ENCODE results near the gene NAP1L5.
A peak's percentile ranks its signal among the peaks of the same experiment; 100 is the strongest.

The NAP1L5 gene, protein sequence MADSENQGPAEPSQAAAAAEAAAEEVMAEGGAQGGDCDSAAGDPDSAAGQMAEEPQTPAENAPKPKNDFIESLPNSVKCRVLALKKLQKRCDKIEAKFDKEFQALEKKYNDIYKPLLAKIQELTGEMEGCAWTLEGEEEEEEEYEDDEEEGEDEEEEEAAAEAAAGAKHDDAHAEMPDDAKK

DNA sequence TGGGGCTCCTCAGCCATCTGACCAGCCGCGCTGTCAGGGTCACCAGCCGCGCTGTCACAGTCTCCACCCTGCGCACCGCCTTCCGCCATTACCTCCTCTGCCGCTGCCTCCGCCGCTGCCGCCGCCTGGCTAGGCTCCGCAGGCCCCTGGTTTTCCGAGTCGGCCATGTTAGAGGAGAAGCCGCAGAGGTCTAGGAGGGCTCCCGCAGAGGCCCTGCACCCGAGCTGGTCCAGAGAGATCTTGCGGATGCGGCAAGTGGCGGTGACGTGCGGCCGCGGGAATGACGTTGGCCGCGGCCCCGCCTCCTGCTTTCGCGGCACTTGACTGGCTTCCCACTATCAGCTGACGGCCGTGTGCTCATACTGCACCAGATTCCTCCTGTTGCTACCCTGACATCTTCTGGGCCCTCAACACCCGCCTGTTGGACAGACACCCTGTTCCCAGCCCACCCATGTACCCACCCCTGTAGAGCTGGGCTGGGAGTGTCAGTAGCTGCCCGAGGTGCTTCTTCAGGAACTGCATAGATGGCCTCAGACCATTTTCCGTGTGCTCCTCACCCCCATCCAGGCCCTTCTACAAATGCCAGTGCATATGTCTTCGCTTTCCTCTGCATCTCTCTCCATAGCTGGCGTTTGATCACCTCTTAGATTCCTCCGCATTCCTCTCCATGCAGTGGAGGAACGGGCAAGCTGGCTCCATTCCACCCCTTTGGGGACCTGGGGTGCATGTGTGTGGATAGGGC, at the start of gene NAP1L5:
Gene NAP1L5, minus strand, starts transcription at position 242 of the 742 bp plus-strand sequence. Its CDS starts 75 bp downstream, at position 167.
- DNase-seq = peak; percentile 60 to 76

DNA sequence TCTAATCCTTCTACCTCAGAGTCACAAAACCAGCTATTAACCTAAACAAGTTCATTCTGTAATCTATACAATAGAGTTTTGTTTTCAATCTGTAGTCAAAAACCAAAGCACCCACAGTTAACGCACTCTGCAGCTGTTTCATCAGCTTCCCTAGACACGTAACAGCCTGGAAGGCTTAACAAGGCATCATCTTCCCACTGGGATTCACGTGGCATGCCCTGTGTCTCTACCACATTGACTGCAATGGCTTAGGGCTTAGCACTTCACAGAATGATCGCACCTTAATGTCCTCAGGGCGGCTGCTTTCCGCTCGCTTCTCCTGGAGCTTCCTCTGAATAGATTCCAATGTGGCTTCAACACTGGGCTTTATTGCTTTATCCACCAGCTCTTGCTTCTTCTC, 49.7 kb upstream of the NAP1L5 start:
- no peak for DNase-seq

DNA sequence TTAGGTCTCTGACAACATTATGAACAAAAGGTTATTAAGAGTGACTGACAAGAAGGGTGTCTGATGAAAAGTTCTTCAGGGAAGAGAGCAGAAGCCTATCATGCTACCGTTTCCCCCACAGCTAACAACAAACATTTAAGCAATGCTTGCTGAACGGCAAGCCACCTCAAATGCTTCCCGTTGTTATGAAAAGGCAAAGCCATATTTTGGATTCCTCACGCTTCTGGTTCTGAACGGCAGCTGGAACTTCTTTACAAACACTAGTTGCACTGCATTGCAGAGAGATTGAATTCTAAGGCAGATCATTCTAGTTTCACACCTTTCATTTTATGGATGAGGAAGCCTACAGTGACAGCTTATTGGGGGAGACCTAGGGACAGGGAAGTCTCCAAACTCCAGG, 48.6 kb upstream of the NAP1L5 start:
- DNase-seq = no peak

DNA sequence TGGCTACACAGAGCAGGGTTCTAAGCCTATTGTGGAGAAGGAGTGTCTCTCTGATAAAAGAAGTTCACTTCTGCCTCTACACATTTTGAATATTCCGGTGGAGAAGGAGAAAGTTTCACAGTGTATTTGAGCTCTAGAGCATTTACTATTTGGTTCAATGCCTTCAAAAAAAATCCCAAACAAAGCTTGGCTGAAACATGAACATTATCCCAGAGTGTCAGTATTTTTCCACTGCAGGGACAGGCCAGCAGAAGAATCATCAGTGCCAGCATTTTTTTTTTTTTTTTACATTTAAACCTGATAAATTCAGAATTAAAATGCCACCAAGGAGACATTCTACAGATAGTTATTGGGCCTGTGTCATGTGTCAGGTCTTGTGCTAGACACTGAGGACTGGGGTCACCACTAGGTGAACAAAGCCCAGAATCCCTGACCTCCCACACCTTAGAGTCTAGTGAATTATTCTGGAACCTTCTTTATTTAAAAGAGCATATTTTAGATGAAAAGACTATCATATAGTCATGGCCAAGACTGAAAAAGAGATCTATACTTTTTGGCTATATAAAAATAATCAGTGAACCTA, 48.0 kb upstream of the NAP1L5 start:
- DNase-seq = no peak

DNA sequence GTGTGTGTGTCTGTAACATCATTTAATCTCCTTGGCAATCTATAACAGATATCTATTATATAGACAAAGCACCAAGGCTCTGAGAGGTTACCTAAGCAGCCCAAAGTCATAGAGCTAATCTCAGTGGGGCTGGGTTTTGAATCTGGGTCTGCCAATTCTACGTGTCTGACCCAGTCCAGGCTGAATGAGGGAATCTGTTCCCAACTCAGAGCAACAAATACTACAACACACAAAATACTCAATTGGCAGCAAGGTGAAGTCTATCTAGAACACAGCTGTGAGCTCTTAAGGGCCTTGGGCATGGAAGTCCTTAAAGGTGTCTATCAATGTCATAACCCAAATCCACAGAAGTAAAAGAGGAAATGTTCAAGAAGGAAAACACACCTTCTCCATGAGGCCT, 47.5 kb upstream of the NAP1L5 start:
- no peak for DNase-seq

DNA sequence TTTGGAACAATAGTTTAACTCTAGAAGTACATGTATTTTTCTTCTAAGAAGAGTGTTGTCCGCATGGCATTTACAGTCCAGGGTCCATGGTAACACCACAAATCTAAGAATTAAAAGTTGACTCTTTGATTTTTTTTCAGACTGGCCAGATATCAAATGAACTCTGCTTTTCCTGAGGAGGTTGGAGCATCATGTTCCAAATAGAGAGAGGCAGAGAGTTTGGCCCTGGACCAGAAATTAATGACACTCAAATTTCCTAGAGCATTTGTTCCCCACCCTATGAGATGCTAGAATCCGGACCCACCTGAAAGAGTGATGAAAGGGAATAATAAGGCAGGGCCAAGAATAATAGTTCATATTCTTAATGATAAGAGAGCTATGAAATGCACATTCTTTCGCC, 47.0 kb upstream of the NAP1L5 start:
- no peak for DNase-seq

DNA sequence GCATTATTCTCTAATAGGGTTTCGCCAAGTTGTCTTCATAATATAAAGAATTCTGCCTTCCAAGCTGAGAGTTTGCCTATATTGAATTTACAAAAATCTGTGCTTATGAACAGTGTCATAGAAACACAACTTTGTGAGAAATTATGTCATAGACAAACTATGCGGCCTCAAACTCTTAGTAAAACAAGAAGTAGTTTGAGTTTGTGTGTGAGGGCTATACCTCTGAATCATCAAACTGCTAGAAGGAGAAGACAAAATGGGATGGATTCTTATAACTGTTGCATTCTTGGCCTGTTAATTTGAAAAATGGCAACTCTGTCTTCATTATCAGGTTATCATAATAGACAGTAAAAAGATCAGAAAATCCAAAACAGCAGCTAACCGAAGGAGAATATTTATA, 46.1 kb upstream of the NAP1L5 start:
- DNase-seq = no peak

DNA sequence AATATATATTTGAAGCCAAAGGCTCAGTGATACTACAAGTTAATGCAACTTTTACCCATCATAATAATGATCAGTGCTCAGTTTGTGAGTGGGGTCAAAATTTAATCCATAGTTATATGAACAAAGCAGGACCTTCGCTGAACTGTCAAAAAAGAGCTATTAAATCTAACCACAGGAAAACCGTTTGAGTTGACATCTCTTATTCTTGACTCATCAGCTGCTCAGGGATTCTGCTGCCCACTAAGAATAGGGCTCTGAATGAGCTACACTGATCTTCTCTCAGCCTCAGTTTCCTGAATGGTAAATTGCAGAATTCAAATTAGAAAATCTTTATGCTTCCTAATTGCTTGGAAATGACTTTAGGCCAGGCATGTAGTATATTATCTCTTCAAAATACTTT, 44.9 kb upstream of the NAP1L5 start:
- no peak for DNase-seq

DNA sequence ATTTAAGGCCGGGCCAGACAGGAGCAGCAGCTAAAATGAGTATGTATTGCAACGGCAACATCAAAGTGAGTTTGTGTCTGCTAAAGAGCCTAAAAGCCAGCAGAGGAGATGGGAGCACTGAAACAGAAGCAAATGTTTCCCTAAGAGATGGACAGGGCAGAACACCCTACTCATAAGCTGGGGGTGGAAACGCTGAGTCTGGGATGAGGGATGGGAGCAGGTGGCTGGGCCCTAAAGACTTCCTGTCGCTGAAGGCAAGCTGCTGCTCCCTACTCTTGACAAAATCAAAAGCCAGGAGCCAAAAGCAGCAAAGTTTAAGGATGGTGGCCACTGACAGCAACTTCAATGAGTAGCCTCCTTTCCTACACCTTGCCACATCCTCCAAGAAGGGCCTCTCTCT, 40.6 kb upstream of the NAP1L5 start:
- DNase-seq = peak in 1 of 2 experiments; percentile 22

DNA sequence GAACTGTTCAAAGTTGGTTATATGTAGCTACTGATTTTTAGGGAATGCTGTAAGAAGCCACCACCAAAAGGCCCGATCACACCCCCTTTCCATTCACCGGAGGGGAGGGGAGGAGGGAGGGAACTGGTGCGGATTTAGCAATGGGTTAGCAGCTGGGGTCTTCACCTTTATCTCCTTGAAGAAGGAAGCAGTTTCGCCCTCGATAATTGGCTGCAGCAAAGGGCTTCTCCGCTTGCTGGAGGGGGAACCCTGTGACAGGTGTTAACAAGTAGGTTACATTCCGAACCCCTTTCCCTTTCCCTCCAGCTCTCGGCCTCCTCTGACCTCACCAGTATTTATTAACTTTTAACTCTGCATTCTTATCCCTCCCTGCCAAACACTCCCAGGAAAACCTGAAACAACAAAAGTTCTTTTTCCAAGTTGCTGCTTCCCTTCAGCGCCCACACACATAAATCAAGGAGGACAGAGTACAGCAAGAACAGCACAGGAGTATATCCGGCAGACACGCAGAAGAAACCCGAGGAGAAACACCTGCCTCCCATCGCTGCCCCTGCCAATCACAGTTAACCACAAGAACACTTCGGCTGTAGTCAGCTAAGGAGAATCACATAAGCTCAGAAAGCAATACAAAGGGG, 39.8 kb upstream of the NAP1L5 start:
- DNase-seq = peak in 1 of 2 experiments; percentile 5

DNA sequence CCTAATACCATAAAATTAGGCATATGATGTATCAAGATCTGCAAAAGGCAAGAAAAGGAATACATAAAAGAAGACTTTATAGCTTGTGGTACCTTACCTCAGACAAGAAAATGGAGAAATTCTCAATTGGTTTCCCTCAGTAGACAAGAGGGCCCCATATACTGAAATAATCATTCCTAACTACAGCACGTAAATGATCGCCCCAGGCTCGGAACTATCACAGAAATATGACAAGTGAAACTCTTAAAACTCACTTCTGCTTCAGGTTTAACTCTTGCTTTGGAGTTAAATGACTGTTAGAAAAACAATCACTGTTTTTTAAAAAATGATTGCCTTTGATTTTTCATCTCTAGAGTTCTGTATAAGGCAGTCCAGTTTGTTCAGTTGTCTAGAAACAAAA, 38.6 kb upstream of the NAP1L5 start:
- no peak for DNase-seq

DNA sequence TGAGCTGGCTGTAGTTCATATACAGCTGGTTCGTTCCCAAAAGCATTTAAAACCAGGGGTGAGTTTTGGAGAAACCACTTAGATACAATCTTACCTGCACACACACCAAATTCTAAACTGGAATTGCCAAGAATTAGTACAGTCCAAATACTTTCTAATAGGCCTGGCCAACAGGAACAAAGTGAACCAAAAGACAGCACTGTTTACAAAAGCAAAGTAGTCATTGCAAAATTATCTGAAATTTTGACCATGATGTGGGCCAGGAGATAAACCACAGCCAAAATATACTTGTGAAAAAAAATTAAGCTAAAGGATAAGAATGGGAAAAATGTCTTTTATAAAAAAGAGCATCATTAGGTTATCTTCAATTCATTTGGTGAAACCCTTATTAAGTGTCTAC, 37.9 kb upstream of the NAP1L5 start:
- DNase-seq = no peak

DNA sequence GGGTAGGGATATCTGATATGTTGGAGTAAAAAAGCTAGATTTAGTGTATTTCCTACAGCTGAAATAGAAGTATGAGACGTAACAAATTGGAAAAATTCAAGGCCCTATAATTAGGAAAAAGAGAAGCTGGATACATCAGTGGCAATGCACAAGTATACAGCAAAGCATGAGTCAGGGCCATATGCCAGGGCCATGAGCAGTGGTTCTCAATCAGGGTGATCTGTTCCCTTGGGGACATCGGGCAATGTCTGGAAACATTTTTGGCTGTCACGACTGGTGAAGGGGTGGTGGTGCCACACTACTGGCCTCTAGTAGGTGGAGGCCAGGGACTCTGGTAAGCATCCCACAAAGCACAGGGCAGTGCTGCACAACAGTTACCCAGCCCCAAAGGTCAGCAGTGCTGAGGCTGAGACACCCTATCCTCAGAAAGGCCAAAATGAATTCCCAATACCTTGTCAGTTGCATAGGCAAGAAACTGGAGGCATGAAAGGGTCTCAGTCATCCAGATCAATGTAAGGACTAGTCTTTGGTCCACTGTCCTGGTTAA, 36.8 kb upstream of the NAP1L5 start:
- no peak for DNase-seq

DNA sequence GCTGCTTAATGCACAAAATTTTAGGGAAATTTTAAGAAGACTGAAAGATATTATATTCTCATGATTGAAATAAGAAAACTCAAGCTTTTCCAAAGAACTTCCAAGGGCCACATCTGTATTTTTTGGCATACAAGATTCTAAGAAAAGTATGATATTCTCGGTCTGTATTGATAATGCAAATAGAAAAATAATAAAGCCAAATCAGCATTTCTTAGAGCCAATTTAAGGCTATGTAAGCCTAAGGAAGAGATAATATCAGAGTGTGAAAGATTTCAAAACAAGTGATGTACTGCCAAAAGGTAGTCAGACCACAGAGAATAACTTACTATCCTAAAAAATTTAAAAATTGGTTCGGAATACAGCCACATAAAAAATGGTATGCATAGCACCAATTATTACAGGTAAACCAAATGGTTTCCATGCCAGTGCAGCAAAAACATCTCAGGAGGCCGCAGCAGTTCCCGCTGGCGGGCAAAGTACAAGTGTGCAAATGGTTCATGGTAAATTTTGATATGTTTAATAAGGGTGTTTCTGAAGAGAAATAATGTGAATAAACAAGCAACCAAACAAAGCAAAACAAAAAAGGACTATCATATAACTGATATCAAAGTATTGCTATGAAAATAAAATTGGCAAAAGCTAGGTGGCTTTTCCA, 35.2 kb upstream of the NAP1L5 start:
- no peak for DNase-seq

DNA sequence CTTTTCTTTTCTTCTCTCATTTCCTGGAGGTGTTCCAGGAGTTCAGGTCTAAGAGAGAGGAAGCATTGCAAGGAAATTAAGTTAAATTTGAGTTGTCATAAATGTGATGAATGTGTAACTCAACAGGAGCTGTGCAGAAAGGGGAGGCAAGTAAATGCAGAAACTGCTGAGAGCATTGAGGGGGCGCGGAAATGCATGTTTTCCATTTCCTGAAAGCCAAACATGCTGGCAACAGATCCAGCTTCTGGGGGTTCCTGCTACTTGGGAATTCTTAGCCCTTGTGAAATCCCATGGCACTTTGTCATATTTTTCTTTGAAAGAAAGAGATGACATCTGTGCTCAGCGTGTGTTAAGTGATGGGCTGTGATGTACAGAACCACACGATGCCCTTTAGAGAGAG, 33.8 kb upstream of the NAP1L5 start:
- DNase-seq = no peak

DNA sequence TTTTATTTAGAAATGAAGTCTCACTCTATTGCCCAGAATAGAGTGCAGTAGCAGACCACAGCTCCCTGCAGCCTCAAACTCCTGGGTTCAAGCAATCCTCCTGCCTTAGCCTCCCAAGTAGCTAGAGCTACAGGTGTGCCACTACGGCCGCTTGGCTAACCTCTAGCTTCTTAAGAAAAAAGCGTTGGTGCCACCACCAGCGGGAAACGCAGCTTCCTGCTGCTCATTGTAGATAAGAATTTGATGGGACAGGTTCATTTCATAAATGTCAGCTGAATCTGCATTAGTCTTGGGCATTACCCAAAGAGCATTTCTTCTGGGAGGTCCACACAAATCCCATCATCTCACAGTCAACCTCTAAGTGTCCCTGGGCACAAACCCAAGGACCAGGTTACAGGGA, 33.2 kb upstream of the NAP1L5 start:
- DNase-seq = no peak

DNA sequence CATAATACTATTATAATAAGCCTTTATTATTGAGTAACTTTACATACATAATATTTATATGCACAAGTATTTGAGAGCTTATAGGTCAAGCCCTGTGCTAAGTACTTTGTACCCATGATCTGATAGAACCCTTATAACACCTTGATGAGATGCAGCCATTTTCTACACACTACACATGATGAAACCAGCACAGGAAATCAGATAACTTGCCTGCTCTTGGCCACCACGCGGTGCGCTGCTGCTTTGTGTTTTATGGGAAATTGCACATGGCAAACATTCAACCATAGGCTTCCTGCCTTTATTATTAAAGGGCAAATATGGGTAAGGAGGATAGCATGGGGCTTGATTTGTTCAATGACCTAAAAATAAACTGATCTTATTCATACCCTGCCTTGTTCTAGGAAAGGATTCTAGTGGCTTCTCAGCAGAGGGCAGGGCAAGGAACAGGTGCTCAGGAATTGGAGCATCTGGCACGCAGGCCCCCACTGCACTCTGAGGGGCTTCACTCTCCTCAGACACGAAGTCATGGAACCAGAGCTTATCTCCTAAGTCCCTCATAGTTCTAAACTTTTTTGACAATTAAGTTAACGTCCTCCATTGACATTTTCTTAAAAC, 31.6 kb upstream of the NAP1L5 start:
- DNase-seq = peak in 1 of 2 experiments; percentile 26

DNA sequence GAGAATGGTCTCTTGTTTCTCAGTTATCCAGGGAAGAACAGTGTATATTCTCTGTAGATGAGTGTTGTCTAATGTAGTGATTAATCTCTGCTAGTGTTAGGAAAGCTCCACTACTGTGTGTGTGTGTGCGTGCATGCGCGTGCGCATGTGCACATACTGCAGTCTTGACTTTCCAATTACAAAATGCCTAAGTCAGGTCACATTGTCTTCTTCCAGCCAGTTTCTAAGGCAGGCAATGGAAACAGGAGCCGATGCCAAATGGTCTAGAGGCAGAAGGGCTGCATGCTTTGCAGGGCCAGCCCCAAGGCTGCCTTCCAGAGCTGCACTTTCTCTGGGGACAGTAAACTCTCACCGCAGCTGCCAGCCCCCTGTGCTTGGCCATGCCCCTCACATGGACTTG, 30.5 kb upstream of the NAP1L5 start:
- no peak for DNase-seq

DNA sequence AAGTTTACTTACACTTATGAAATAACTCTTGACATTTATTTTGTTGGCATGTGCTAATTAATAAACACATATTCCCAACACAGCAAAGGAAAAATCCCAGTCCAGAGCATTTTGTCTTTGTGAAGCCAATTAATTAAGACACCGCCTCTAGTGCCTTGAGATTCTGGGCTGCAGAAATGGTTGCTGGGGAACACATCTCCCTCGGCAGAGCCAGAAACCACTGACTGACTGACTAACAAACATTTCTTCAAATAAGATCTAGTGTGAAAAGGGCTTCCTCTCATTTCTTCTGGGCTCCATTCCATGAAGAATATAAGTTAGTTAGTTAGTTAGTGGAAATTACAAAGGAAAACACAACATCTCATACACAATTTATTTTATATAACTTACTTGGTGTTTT, 28.4 kb upstream of the NAP1L5 start:
- no peak for DNase-seq

DNA sequence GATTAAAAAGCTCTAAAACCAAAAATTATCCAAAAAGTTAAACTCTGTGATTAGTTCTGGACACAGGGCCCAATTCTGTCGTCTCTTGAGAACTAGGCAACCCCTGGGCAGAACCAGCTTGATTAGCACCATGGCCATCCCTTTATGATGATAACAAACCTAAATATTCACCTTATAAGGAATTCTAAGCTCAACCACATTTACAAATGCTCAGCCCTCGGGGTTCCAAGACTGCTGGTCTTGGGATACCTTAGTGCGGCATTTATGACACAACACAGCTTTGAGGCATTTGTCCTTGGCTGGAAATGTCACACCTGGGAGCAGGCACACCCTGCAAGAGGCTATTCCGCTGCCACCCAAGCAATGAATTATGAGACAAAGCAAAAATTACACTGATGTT, 27.5 kb upstream of the NAP1L5 start:
- DNase-seq = no peak

DNA sequence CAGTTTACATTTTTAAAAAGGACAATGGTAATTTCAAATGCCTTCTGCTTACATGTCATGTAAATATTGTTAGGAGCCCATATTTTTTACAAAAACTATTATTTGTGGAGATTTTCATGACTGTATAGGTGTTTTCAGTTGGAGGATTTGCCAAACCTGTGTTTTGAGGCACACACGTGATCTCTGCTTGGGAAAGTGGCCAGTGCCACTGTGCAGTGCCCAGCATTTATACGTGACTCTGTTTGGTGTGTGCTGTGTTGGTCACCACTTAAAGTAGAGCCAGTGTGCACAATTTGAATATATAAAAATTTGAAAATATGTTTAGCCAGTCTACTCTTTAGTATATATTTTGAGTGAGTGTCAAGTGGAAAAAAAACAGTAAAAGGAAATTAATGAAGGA, 26.8 kb upstream of the NAP1L5 start:
- DNase-seq = no peak

DNA sequence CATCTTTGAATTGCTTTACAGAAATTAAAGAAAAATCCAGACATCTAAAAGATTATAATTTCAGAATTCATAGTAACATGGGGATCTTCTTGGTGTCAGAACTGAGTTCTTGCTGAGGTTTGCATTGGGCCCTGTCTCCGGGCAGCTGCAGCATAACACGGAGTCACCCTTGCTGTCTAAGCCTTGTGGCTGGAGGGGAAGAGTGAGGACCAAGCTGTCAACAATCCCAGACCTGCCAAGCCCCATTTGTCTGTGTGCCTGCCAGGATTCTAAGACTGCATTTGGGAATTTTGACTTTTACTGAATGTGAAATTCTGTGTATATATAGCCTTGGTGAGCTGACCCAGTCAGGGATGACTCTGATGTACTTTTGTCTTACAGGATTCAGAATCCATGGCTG, 25.2 kb upstream of the NAP1L5 start:
- DNase-seq = no peak

DNA sequence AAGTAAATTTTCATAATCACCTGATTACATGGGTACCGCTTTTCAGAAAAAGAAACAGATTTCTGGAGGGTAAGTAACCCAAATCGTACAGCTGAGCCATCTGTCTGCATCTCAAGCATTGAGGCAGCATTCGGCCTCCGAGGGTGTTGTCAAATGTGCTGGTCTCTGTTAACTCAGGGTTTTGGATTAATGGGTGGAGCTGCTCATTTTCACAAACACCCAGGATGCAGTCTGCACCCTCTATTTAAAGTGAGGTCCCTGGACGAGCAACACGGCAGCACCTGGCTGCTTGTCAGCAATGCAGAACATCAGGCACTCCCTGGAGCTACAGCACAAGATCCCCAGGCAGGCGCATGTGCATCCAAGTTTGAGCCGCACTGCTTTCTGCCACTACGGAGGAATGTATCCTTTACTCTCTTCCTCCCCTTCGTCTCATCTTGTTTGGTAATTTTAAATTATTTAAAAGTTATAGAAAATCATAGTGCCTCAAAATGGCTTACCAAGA, 24.7 kb upstream of the NAP1L5 start:
- no peak for DNase-seq
